Trophoblast cell (in vitro differentiated cells and primary cell): ENCODE results near the gene KL.

Experiments
- DNase-seq, 2 donors: peaks; one replicate each; pipeline ENCODE4 v3.0.0-alpha.2; 2016
- H2AFZ ChIP-seq: 2 replicates; pipeline ENCODE4 v1.6.1; 2013; ENCODE audit warnings: low read length, moderate library complexity, mild to moderate bottlenecking; ENCODE audit not compliant: insufficient read depth, poor library complexity
- H2AK5ac ChIP-seq: 2 replicates; pipeline ENCODE4 v1.6.1; 2013; ENCODE audit warnings: mild to moderate bottlenecking, low read length
- H2BK120ac ChIP-seq: 2 replicates; pipeline ENCODE4 v1.6.1; 2013; ENCODE audit warnings: low read length, mild to moderate bottlenecking, moderate library complexity; ENCODE audit not compliant: insufficient read depth, poor library complexity
- H2BK12ac ChIP-seq: 2 replicates; pipeline ENCODE4 v1.6.1; 2013; ENCODE audit warnings: mild to moderate bottlenecking, low read length, moderate library complexity
- H2BK5ac ChIP-seq: 2 replicates; pipeline ENCODE4 v1.6.1; 2013; ENCODE audit warnings: low read length, low read depth, moderate library complexity, mild to moderate bottlenecking; ENCODE audit not compliant: poor library complexity
- H3K14ac ChIP-seq: 2 replicates; pipeline ENCODE4 v1.6.1; 2013; ENCODE audit warnings: mild to moderate bottlenecking, low read length
- H3K18ac ChIP-seq: 2 replicates; pipeline ENCODE4 v1.6.1; 2013; ENCODE audit warnings: mild to moderate bottlenecking, low read length
- H3K23ac ChIP-seq: 2 replicates; pipeline ENCODE4 v1.6.1; 2013; ENCODE audit warnings: low read length
- H3K27ac ChIP-seq: 2 replicates; pipeline ENCODE4 v1.5.1; 2013; ENCODE audit warnings: low read depth, mild to moderate bottlenecking, inconsistent platforms, low read length, moderate library complexity
- H3K27me3 ChIP-seq: 2 replicates; pipeline ENCODE4 v1.6.1; 2013; ENCODE audit warnings: inconsistent platforms, mild to moderate bottlenecking, low read length, moderate library complexity; ENCODE audit not compliant: insufficient read depth
- H3K36me3 ChIP-seq, 2 experiments: 1 replicate in 1 of 2; 2 replicates in 1 of 2; pipeline ENCODE4 v1.6.1; 2013; ENCODE audit warnings: low read length in 2 of 2, mild to moderate bottlenecking in 2 of 2, moderate library complexity in 1 of 2; ENCODE audit not compliant: insufficient read depth in 2 of 2, control insufficient read depth in 1 of 2
- H3K4ac ChIP-seq: 2 replicates; pipeline ENCODE4 v1.6.1; 2013; ENCODE audit warnings: low read depth, mild to moderate bottlenecking, low read length, moderate library complexity
- H3K4me1 ChIP-seq, 2 experiments: 1 replicate in 1 of 2; 2 replicates in 1 of 2; pipeline ENCODE4 v1.6.1; 2013; ENCODE audit warnings: low read length in 2 of 2, mild to moderate bottlenecking in 2 of 2, moderate library complexity in 1 of 2; ENCODE audit not compliant: insufficient read depth in 2 of 2, control insufficient read depth in 1 of 2
- H3K4me2 ChIP-seq: 2 replicates; pipeline ENCODE4 v1.6.1; 2013; ENCODE audit warnings: inconsistent platforms, mild to moderate bottlenecking, low read length, moderate library complexity
- H3K4me3 ChIP-seq: 2 replicates; pipeline ENCODE4 v1.5.1; 2013; ENCODE audit warnings: mild to moderate bottlenecking, low read depth, low read length, inconsistent platforms
- H3K79me1 ChIP-seq: one replicate; pipeline ENCODE4 v1.6.1; 2013; ENCODE audit warnings: low read length
- H3K79me2 ChIP-seq: 2 replicates; pipeline ENCODE4 v1.6.1; 2013; ENCODE audit warnings: low read length, mild to moderate bottlenecking; ENCODE audit not compliant: control insufficient read depth, insufficient read depth, poor library complexity
- H3K9ac ChIP-seq: 2 replicates; pipeline ENCODE4 v1.6.1; 2013; ENCODE audit warnings: mild to moderate bottlenecking, low read length
- H3K9me3 ChIP-seq: 2 replicates; pipeline ENCODE4 v1.6.1; 2013; ENCODE audit warnings: low read depth, mild to moderate bottlenecking, control low read depth, inconsistent platforms, low read length; ENCODE audit not compliant: insufficient read depth
- H4K12ac ChIP-seq: 2 replicates; pipeline ENCODE4 v1.6.1; 2013; ENCODE audit warnings: low read depth, mild to moderate bottlenecking, low read length, moderate library complexity
- H4K8ac ChIP-seq: 2 replicates; pipeline ENCODE4 v1.6.1; 2013; ENCODE audit warnings: low read depth, mild to moderate bottlenecking, low read length, moderate library complexity
- H4K91ac ChIP-seq: one replicate; pipeline ENCODE4 v1.6.1; 2013; ENCODE audit warnings: low read depth, mild to moderate bottlenecking, low read length, moderate library complexity
- WGBS: extraction: QIAGEN DNeasy Blood & Tissue Kit; methylation state at CpG from one replicate; pipeline ENCODE4 v1.1.7; 2013; ENCODE audit warnings: missing lambda C conversion rate; ENCODE audit not compliant: insufficient read length, insufficient coverage; ENCODE audit errors: extremely low coverage; 5-methylcytosine and 5-hydroxymethylcytosine counted together

Gene KL

GRCh38 chr13:32978278-32978677 is 37.9 kb upstream of the KL start:
- no peak overlapping the region for H3K9ac ChIP-seq
- no peak overlapping the region for H3K14ac ChIP-seq
- H2AK5ac ChIP-seq: no peak overlapping the region
- H3K36me3 ChIP-seq: no peaks in the 10 kb centered on the region
- no peaks in the 10 kb centered on the region for H3K79me2 ChIP-seq
- H3K4me2 ChIP-seq: no peak overlapping the region
- H3K27me3 ChIP-seq: no peaks in the 10 kb centered on the region
- no peak overlapping the region for H2BK12ac ChIP-seq
- no peak overlapping the region for H4K91ac ChIP-seq
- H3K4me3 ChIP-seq: no peak overlapping the region
- WGBS: no CpG with 5 or more reads among the region's 4 CpGs
- H3K79me1 ChIP-seq: no peaks in the 10 kb centered on the region
- H3K18ac ChIP-seq: no peak overlapping the region
- H3K9me3 ChIP-seq: no peaks in the 10 kb centered on the region
- no peak overlapping the region for H2BK5ac ChIP-seq
- H4K8ac ChIP-seq: no peak overlapping the region
- no peak overlapping the region for H3K4ac ChIP-seq
- no peak overlapping the region for H2BK120ac ChIP-seq
- no peak overlapping the region for H3K27ac ChIP-seq
- no peaks in the 10 kb centered on the region for H3K4me1 ChIP-seq
- DNase-seq: no peak
- H3K23ac ChIP-seq: no peak overlapping the region
- no peak overlapping the region for H4K12ac ChIP-seq
- H2AFZ ChIP-seq: no peak overlapping the region

- Histone ChIP-seq H2AK5ac (no peak overlapping the region), H3K18ac (no peak overlapping the region), H3K4ac (no peak overlapping the region), H3K27ac (no peak overlapping the region), H2BK5ac (no peak overlapping the region), H2BK12ac (no peak overlapping the region), H3K4me2 (no peak overlapping the region), H3K79me1 (no peaks in the 10 kb centered on the region), H3K9me3 (peaks cover 2% of the 10 kb centered on the region), H3K36me3 (no peaks in the 10 kb centered on the region), H4K8ac (no peak overlapping the region), H3K27me3 (no peaks in the 10 kb centered on the region), H4K12ac (no peak overlapping the region), H3K4me3 (no peak overlapping the region), H4K91ac (no peak overlapping the region), H3K23ac (no peak overlapping the region), H2AFZ (no peak overlapping the region), H3K9ac (no peak overlapping the region), H3K4me1 (no peaks in the 10 kb centered on the region), H3K79me2 (no peaks in the 10 kb centered on the region), H2BK120ac (no peak overlapping the region), H3K14ac (no peak overlapping the region)
- WGBS: no CpG with 5 or more reads among the region's 3 CpGs
- no peak for DNase-seq
Measured at GRCh38 chr13:32983058-32983457, 33.2 kb upstream of the KL start.

DNA sequence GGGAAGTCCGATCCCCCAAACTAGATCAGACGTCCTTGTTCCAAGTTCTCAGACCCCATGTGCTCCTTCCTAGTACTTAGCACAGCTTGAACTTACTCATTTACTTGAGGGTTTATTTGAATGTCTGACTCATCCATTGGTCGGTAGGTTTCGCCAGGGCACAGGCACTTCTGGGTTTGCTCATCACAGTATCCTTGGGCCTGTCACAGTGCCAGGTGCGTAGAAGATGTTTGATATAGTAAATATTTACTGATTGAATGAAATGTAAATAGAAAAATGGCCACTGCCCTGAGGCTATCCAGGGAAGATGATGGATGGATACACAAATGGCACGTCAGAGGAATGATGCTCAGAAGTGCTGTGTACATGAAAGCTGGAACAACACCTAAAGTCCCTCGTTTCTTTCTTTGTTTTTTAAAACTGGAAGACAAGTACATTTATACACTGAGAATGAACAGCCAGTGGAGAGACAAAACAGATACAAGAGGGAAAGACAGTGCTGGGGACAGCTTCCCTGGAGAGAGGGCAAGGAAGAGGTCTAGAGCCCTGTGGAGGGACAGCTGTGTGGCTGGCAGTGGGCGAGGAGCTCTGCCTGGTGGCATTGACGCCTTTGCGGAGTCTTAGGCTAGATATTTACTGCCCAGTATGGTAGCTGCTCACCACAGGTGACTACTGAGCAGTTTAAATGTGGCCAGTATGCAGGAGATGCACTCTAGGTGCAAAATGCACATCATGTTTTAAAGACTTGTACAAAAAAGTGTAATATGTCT is 31.2 kb upstream of the KL start:
- H3K23ac ChIP-seq: no peak overlapping the region
- H3K4me2 ChIP-seq: no peak overlapping the region
- H3K9ac ChIP-seq: no peak overlapping the region
- peak in 1 of 2 donors; percentile 2 for DNase-seq
- no peak overlapping the region for H3K4ac ChIP-seq
- H2AK5ac ChIP-seq: no peak overlapping the region
- no peak overlapping the region for H4K91ac ChIP-seq
- H4K8ac ChIP-seq: no peak overlapping the region
- H3K79me2 ChIP-seq: no peaks in the 10 kb centered on the region
- H3K14ac ChIP-seq: no peak overlapping the region
- no peak overlapping the region for H2BK12ac ChIP-seq
- H3K9me3 ChIP-seq: peaks cover 2% of the 10 kb centered on the region
- no peak overlapping the region for H2BK120ac ChIP-seq
- no peak overlapping the region for H2AFZ ChIP-seq
- no peaks in the 10 kb centered on the region for H3K4me1 ChIP-seq
- no peaks in the 10 kb centered on the region for H3K27me3 ChIP-seq
- no peaks in the 10 kb centered on the region for H3K79me1 ChIP-seq
- H3K18ac ChIP-seq: no peak overlapping the region
- no peak overlapping the region for H4K12ac ChIP-seq
- no CpG with 5 or more reads among the region's 10 CpGs for WGBS
- H2BK5ac ChIP-seq: no peak overlapping the region
- H3K27ac ChIP-seq: no peak overlapping the region
- H3K4me3 ChIP-seq: no peak overlapping the region
- no peaks in the 10 kb centered on the region for H3K36me3 ChIP-seq

DNA sequence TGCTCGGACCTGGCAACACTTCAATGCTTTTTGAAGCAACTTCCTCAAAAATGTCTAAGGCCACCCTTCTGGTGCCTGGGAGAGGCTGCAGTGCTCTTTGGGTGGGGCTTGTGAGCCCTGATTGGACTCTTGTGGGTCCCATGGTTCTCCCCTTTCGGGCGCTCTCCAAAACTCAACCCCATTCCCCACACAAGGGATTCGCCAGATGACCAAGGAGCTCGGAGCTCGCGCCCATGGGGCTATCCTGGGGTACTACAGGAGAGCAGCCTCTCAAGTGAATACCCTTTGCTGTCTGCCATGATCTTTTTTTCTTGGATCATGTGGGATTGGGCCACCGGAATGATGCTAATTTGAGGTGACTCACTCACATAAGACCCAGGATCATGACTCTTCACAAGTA is 29.7 kb upstream of the KL start:
- Histone ChIP-seq H2AFZ (no peak overlapping the region), H3K4me2 (no peak overlapping the region), H3K9ac (no peak overlapping the region), H2AK5ac (no peak overlapping the region), H2BK12ac (no peak overlapping the region), H2BK120ac (no peak overlapping the region), H3K23ac (no peak overlapping the region), H3K18ac (no peak overlapping the region), H4K91ac (no peak overlapping the region), H3K4me1 (no peaks in the 10 kb centered on the region), H3K9me3 (peaks cover 2% of the 10 kb centered on the region), H3K79me2 (no peaks in the 10 kb centered on the region), H3K4me3 (no peak overlapping the region), H3K4ac (no peak overlapping the region), H4K12ac (no peak overlapping the region), H2BK5ac (no peak overlapping the region), H3K14ac (no peak overlapping the region), H3K27me3 (no peaks in the 10 kb centered on the region), H3K36me3 (no peaks in the 10 kb centered on the region), H3K27ac (no peak overlapping the region), H4K8ac (no peak overlapping the region), H3K79me1 (no peaks in the 10 kb centered on the region)
- DNase-seq: no peak
- no CpG with 5 or more reads among the region's 8 CpGs for WGBS
